Esophagus muscularis mucosa (tissue), 4 donors: ENCODE results near the gene PSMB7. TPM values are rescaled to one million over a fixed set of nuclear protein-coding genes. Genes with fewer than 3 reads are reported as not detected.

Experiments used
- DNase-seq: peaks from one replicate; pipeline ENCODE4 v3.0.0-alpha.2; 2017; ENCODE audit errors: extremely low spot score
- H3K27ac ChIP-seq, 4 donors: fragments of 200-600 bp; sonication (generic); replicated peaks in 1 of 4; 1 replicate in 3 of 4; 2 replicates in 1 of 4; pipeline ENCODE4 v1.5.1; 2016 to 2019; ENCODE audit warnings: mild to moderate bottlenecking in 1 of 4
- H3K27me3 ChIP-seq, 4 donors: fragments of 200-600 bp; sonication (generic); one replicate each; pipeline versions ENCODE4 v1.5.1 to v1.6.0; 2016 to 2019
- H3K36me3 ChIP-seq, 4 donors: fragments of 200-600 bp; sonication (generic); one replicate each; pipeline ENCODE4 v1.5.1; 2016 to 2019
- H3K4me1 ChIP-seq, 4 donors: fragments of 200-600 bp; sonication (generic); one replicate each; pipeline ENCODE4 v1.5.1; 2016 to 2019
- H3K4me3 ChIP-seq, 4 donors: fragments of 200-600 bp; sonication (generic); 1 replicate in 2 of 4; 2 replicates in 2 of 4; pipeline ENCODE4 v1.5.1; 2016 to 2019; ENCODE audit warnings: mild to moderate bottlenecking in 4 of 4, moderate library complexity in 1 of 4
- H3K9me3 ChIP-seq, 4 donors: fragments of 200-600 bp; sonication (generic); 1 replicate in 3 of 4; 2 replicates in 1 of 4; pipeline ENCODE4 v1.5.1; 2016 to 2019
- EP300 ChIP-seq: sonication (generic); formaldehyde crosslinking; IDR thresholded peaks from one replicate; pipeline ENCODE4 v1.6.1; 2017; ENCODE audit warnings: antibody characterized with exemption
- POLR2A ChIP-seq: fragments of 450-650 bp; IDR thresholded peaks from one replicate; pipeline ENCODE4 v1.6.1; 2017; ENCODE audit warnings: antibody characterized with exemption, moderate library complexity, mild to moderate bottlenecking, low read depth
- POLR2AphosphoS5 ChIP-seq, 2 donors: sonication (generic); formaldehyde crosslinking; IDR thresholded peaks; one replicate each; pipeline ENCODE4 v1.6.1; 2017; ENCODE audit warnings: antibody characterized with exemption in 2 of 2
- WGBS: methylation state at CpG from one replicate; pipeline ENCODE4 v1.1.5; 2018; 5-methylcytosine and 5-hydroxymethylcytosine counted together
- intact Hi-C: fragments of 100-400 bp; cut with DNase I; formaldehyde crosslinking; loops from one replicate; pipeline ENCODE4 v1.15.1; 2023
- total RNA-seq, 4 donors: library from RNA; depleted of rRNA; stranded (reverse); fragments of >200 nt; gene quantifications; one replicate each; pipeline versions ENCODE4 v1.1.0 to v1.2.1, GENCODE V29; 2016
- TF ChIP-seq, protein P1 (sequence below), 3 experiments: fragments of 200-600 bp in 2 of 3; fragments of 450-650 bp in 1 of 3; sonication (generic) in 2 of 3; IDR thresholded peaks; one replicate each; pipeline ENCODE4 v1.5.1; 2017 to 2019; ENCODE audit warnings: antibody characterized with exemption in 3 of 3, mild to moderate bottlenecking in 2 of 3, moderate library complexity in 1 of 3

PSMB7 gene
- total RNA-seq, 4 donors from 2014 or later = 105 to 124 (median 113) TPM

GRCh38 chr9:124444166-124444565, 28.9 kb upstream of the PSMB7 start:
- intact Hi-C loops = no loop called here
- Histone ChIP-seq H3K27me3 (peaks cover 0 to 57% (median 0%) of the 10 kb centered on the region in 4 donors), H3K4me3 (no peak overlapping the region), H3K4me1 (no peaks in the 10 kb centered on the region), H3K27ac (no peak overlapping the region), H3K36me3 (no peaks in the 10 kb centered on the region), H3K9me3 (peaks cover 0 to 12% (median 2%) of the 10 kb centered on the region in 4 donors)
- TF ChIP-seq POLR2A (no peak), EP300 (no peak), POLR2AphosphoS5 (IDR thresholded peaks at IDR 0.05) (no peak)
- TF ChIP-seq, protein P1, sequence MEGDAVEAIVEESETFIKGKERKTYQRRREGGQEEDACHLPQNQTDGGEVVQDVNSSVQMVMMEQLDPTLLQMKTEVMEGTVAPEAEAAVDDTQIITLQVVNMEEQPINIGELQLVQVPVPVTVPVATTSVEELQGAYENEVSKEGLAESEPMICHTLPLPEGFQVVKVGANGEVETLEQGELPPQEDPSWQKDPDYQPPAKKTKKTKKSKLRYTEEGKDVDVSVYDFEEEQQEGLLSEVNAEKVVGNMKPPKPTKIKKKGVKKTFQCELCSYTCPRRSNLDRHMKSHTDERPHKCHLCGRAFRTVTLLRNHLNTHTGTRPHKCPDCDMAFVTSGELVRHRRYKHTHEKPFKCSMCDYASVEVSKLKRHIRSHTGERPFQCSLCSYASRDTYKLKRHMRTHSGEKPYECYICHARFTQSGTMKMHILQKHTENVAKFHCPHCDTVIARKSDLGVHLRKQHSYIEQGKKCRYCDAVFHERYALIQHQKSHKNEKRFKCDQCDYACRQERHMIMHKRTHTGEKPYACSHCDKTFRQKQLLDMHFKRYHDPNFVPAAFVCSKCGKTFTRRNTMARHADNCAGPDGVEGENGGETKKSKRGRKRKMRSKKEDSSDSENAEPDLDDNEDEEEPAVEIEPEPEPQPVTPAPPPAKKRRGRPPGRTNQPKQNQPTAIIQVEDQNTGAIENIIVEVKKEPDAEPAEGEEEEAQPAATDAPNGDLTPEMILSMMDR (IDR thresholded peaks at IDR 0.05) = no peak
- 72% methylated on average over 3 of the region's 3 CpGs for WGBS
- no peak for DNase-seq

- WGBS = 89% methylated on average over 2 of the region's 2 CpGs
- TF ChIP-seq EP300 = no peak
- no peak for TF ChIP-seq POLR2A
- no peak for TF ChIP-seq POLR2AphosphoS5 (IDR thresholded peaks at IDR 0.05)
- TF ChIP-seq, protein P1 (IDR thresholded peaks at IDR 0.05) = no peak
- no peaks in the 10 kb centered on the region for H3K36me3 ChIP-seq
- H3K4me3 ChIP-seq = no peak overlapping the region
- H3K9me3 ChIP-seq = peaks cover 0 to 17% (median 2%) of the 10 kb centered on the region in 4 donors
- peaks cover 0 to 58% (median 0%) of the 10 kb centered on the region in 4 donors for H3K27me3 ChIP-seq
- no peaks in the 10 kb centered on the region for H3K4me1 ChIP-seq
- H3K27ac ChIP-seq = no peak overlapping the region
- no peak for DNase-seq
- intact Hi-C loops = no loop called here
Observed at GRCh38 chr9:124443625-124444024, 28.4 kb upstream of the PSMB7 start.

DNA sequence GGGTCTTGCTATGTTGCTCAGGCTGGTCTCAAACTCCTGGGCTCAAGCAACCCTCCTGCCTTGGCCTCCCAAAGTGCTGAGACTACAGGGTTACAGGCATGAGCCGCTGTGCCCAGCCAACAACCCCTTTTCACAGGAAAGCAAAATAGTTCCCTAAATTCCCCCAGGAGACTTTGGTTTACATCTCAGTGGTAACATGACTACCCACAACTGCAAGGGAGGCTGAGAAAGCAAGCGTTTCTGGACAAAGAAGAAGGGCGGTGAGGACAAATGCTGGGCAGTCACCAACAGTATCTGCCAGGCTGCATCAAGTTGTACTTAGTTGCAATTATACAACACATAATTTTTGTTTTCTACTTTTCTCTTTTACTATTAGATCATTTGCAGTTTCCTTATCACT, 27.6 kb upstream of the PSMB7 start:
- intact Hi-C loops = no loop called here
- DNase-seq = no peak
- WGBS = 76% methylated on average over 3 of the region's 3 CpGs
- Histone ChIP-seq H3K4me1 (no peaks in the 10 kb centered on the region), H3K27ac (no peak overlapping the region), H3K4me3 (no peak overlapping the region), H3K36me3 (no peaks in the 10 kb centered on the region), H3K9me3 (peaks cover 0 to 18% (median 2%) of the 10 kb centered on the region in 4 donors), H3K27me3 (peaks cover 0 to 62% (median 0%) of the 10 kb centered on the region in 4 donors)
- no peak for TF ChIP-seq POLR2AphosphoS5 (IDR thresholded peaks at IDR 0.05)
- TF ChIP-seq, protein P1 (IDR thresholded peaks at IDR 0.05) = no peak
- no peak for TF ChIP-seq EP300
- TF ChIP-seq POLR2A = no peak

GRCh38 chr9:124442379-124442778, 27.1 kb upstream of the PSMB7 start:
- Histone ChIP-seq H3K9me3 (peaks cover 0 to 18% (median 2%) of the 10 kb centered on the region in 4 donors), H3K36me3 (no peaks in the 10 kb centered on the region), H3K27me3 (peaks cover 0 to 61% (median 0%) of the 10 kb centered on the region in 4 donors), H3K4me1 (no peaks in the 10 kb centered on the region), H3K4me3 (no peak overlapping the region), H3K27ac (no peak overlapping the region)
- DNase-seq = no peak
- TF ChIP-seq, protein P1 (IDR thresholded peaks at IDR 0.05) = no peak
- TF ChIP-seq EP300 (no peak), POLR2A (no peak), POLR2AphosphoS5 (IDR thresholded peaks at IDR 0.05) (no peak)
- intact Hi-C loops = no loop called here

GRCh38 chr9:124441291-124441690, 26.0 kb upstream of the PSMB7 start:
- no peaks in the 10 kb centered on the region for H3K4me1 ChIP-seq
- H3K4me3 ChIP-seq = no peak overlapping the region
- 89% methylated on average over 16 of the region's 16 CpGs for WGBS
- peaks cover 0 to 53% (median 0%) of the 10 kb centered on the region in 4 donors for H3K27me3 ChIP-seq
- TF ChIP-seq POLR2A = no peak
- TF ChIP-seq EP300 = no peak
- no peak for TF ChIP-seq POLR2AphosphoS5 (IDR thresholded peaks at IDR 0.05)
- TF ChIP-seq, protein P1 (IDR thresholded peaks at IDR 0.05) = no peak
- no peak for DNase-seq
- H3K27ac ChIP-seq = no peak overlapping the region
- peaks cover 0 to 18% (median 2%) of the 10 kb centered on the region in 4 donors for H3K9me3 ChIP-seq
- intact Hi-C loops = no loop called here
- H3K36me3 ChIP-seq = no peaks in the 10 kb centered on the region
